Activated naive CD8-positive, alpha-beta T cell treated with anti-CD3 and anti-CD28 coated beads, Interleukin-2, amount 50 U/mL, for 24 hours (primary cell): Measurements from ENCODE around the gene IL15RA.
A peak's percentile ranks its signal among the peaks of the same experiment; 100 is the strongest.

Source experiments
- ATAC-seq: fragments of 150-1000 bp; cut with Tn5 transposase; one replicate; pipeline ENCODE4 v1.10.0; 2021
- DNase-seq: peaks from one replicate; pipeline ENCODE4 v3.0.0; 2021
- H3K27ac Mint-ChIP-seq: one replicate; pipeline ENCODE4 v1.8.0; 2021; ENCODE audit warnings: mild to moderate bottlenecking, mixed read lengths
- H3K27me3 Mint-ChIP-seq: one replicate; pipeline ENCODE4 v1.8.0; 2021; ENCODE audit warnings: mixed read lengths
- H3K36me3 Mint-ChIP-seq: one replicate; pipeline ENCODE4 v1.8.0; 2021; ENCODE audit warnings: low read depth, mixed read lengths
- H3K4me1 Mint-ChIP-seq: one replicate; pipeline ENCODE4 v1.8.0; 2021; ENCODE audit warnings: mixed read lengths
- H3K4me3 Mint-ChIP-seq: one replicate; pipeline ENCODE4 v1.8.0; 2021; ENCODE audit warnings: mild to moderate bottlenecking, moderate library complexity, mixed read lengths
- H3K9me3 Mint-ChIP-seq: one replicate; pipeline ENCODE4 v1.8.0; 2021; ENCODE audit warnings: mixed read lengths

The IL15RA gene, protein sequence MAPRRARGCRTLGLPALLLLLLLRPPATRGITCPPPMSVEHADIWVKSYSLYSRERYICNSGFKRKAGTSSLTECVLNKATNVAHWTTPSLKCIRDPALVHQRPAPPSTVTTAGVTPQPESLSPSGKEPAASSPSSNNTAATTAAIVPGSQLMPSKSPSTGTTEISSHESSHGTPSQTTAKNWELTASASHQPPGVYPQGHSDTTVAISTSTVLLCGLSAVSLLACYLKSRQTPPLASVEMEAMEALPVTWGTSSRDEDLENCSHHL

DNA sequence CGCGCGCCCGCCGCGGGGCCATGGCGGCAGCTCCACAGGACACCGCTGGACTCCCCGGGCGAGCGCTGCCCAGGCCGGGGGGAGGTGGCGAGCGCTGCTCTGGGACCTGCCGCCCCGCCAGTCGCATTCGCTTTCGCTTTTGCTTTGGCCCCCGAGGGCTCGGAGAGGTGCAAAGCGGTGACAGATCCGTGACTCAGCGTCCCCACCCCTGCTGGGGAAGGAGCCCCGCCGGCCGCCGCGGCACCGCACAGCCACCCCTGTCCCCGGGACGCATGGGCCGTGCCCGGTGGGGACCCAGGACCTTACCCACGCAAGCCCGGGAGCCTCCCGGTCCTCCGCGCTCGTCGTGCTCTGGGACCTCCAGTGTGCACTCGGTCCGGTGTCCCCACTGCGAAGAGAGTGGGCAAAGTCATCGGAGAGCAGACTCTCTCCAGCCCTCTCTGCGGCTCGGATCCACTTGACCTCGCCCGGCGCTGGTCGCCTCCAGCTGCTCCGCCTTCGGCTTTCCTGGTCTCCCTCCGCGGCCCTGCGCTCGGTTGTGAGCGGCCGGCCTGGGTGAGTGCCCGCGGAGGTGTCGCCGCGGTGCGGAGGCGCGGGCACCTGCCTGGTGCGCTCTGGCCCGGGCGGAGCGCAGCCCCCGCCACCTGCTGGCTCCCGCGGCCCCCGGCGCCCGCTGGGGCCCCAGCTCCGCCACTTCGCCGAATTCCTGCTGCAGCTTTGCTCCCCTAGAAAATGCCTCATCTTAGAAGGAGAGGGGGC lies at the start of gene IL15RA:
IL15RA (minus strand) TSS at position 73 of the 759 bp plus-strand sequence; CDS start at position 22, 51 bp downstream.
- peak within 1 kb of the TSS; percentile 96 for H3K27ac Mint-ChIP-seq

DNA sequence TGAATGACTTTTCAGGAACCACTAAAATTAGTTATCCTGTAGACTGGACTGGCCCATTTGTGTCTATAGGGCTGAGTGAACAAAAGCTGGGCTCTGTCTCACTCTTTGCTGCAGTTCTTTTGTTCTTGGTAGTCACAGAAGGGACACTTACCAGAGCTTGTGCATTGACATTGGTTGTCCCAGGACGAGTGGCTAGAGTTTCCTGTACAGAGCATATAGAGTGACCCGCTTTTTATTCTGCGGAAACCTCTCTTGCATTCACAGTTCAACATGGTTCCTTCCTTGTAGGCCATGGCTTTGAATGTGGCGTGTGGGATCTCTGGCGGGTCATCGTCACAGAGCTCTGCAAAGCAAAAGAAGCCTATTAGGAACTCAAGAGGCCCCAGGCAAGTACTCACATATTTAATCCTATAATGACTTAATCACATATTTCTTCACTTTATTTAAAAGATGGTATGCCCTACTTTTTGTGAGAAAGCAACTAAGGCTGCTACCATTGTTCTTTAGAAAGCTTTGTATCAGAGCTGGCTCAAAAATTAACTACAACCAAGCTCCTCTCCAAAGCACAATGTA lies 48.4 kb upstream of the IL15RA start:
- H3K36me3 Mint-ChIP-seq: peaks cover 88% of the 10 kb centered on the region
- peaks cover 10% of the 10 kb centered on the region for H3K9me3 Mint-ChIP-seq
- H3K4me1 Mint-ChIP-seq: peaks cover 38% of the 10 kb centered on the region

More for the DNA sequence above, at the start of gene IL15RA:
- Mint-ChIP-seq H3K4me3 (peak within 1 kb of the TSS; percentile 97), H3K27me3 (peaks cover 1% of the 10 kb centered on the region), H3K36me3 (peaks cover 15% of the 10 kb centered on the region), H3K4me1 (peaks cover 35% of the 10 kb centered on the region), H3K9me3 (no peaks in the 10 kb centered on the region)
- peak; percentile 77 for ATAC-seq
- DNase-seq: peak; percentile 91

DNA sequence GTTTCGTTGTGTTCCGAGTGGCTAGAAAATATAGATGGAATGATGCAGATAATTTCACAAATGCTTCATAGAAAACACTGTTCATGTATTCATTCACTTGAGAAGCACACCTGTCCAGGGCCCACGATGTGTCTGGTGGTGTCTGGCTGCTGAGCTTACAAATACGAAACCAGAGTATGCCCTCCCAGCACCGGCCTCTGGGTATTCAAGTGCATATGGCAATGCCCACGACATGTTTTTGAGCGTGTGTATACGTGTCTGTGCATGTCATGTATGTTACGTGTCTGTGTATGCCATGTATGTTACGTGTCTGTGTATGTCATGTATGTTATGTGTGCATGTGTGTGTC lies 47.0 kb upstream of the IL15RA start:
- Mint-ChIP-seq H3K27ac (peak overlapping the region; percentile 49), H3K36me3 (peaks cover 87% of the 10 kb centered on the region), H3K4me1 (peaks cover 38% of the 10 kb centered on the region), H3K27me3 (no peaks in the 10 kb centered on the region), H3K9me3 (no peaks in the 10 kb centered on the region), H3K4me3 (no peak overlapping the region)
- ATAC-seq: no peak
- no peak for DNase-seq

More for the DNA sequence above, 48.4 kb upstream of the IL15RA start:
- Mint-ChIP-seq H3K27me3 (no peaks in the 10 kb centered on the region), H3K27ac (peak overlapping the region; percentile 52), H3K4me3 (no peak overlapping the region)
- DNase-seq (no peak), ATAC-seq (no peak)

DNA sequence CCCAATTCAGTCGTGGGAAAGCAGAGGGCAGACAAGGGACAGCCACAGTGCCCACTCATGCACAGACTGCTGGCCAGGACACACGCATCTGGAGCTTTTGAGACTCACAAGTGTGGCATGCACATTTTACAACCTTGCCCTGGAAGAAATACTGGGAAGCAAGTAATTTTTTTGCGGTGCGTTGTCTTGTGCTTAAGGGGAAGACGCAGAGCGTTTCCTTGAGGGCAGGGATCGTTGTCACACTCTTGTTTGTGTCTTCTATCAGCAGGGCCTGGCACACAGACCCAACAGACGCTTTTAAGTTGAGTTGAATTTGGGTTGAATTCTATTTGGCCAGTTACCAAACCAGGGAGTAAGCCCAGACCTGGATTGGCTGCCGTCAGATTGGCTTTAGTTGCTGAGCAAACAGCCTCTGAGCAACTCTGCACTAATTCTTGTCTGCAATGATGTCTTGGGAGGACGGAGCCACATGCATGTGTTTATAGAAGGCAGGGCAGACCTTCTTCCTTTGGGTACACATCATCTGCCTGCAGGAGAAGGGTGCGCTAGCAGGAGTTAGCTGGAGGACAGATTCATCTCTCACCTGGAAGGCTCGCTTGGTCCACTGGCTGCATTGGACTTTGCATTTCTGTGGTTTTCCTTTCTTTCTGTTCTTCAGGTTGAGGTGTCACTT lies 46.5 kb upstream of the IL15RA start:
- Mint-ChIP-seq H3K9me3 (no peaks in the 10 kb centered on the region), H3K27me3 (no peaks in the 10 kb centered on the region), H3K36me3 (peaks cover 89% of the 10 kb centered on the region), H3K4me3 (no peak overlapping the region), H3K27ac (peak overlapping the region; percentile 49), H3K4me1 (peaks cover 44% of the 10 kb centered on the region)
- ATAC-seq: no peak
- no peak for DNase-seq

DNA sequence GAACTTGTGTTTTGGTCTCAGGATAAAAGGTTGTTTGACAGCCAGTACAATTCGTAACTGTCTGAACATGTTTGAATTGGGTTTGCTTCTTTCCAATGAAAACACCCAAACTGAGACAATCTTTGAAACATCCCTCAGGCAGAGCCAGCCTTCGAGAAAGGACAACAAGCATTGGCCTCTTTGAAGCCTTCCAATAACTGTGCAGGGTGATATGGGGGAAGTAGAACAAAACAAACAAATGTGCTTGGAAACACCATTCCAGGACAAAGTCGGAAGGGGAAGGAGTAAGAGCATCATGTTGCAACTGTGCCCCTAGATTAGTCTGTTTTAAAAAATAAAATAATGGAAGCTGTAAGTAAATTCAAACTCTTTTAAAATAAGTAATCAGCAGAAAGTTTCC lies 45.3 kb upstream of the IL15RA start:
- Mint-ChIP-seq H3K27ac (peak overlapping the region; percentile 65), H3K4me3 (no peak overlapping the region), H3K27me3 (no peaks in the 10 kb centered on the region), H3K36me3 (peaks cover 88% of the 10 kb centered on the region), H3K4me1 (peaks cover 43% of the 10 kb centered on the region), H3K9me3 (no peaks in the 10 kb centered on the region)
- no peak for DNase-seq
- no peak for ATAC-seq

DNA sequence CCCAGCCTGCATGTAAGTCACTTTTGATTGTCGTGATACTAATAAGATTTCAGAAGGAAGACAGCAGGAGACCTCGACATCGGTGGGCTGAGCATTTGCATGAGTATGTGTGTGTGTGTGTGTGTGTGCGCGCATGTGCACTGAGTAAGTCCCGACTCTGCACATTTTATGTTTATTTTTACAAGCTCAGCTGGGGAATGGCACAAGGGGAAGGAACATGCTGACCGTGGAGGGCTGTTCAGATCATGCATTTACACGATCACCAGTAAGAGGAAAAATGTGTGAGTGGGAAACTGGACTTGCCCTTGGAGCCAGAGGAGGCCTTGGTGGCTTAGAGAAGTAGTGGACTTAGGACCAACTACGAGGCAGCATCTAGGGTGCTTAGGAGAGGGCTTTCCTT lies 43.5 kb upstream of the IL15RA start:
- H3K27me3 Mint-ChIP-seq: no peaks in the 10 kb centered on the region
- no peak for ATAC-seq
- H3K27ac Mint-ChIP-seq: peak overlapping the region; percentile 41
- H3K4me1 Mint-ChIP-seq: peaks cover 50% of the 10 kb centered on the region
- no peaks in the 10 kb centered on the region for H3K9me3 Mint-ChIP-seq
- no peak overlapping the region for H3K4me3 Mint-ChIP-seq
- peaks cover 88% of the 10 kb centered on the region for H3K36me3 Mint-ChIP-seq
- no peak for DNase-seq

DNA sequence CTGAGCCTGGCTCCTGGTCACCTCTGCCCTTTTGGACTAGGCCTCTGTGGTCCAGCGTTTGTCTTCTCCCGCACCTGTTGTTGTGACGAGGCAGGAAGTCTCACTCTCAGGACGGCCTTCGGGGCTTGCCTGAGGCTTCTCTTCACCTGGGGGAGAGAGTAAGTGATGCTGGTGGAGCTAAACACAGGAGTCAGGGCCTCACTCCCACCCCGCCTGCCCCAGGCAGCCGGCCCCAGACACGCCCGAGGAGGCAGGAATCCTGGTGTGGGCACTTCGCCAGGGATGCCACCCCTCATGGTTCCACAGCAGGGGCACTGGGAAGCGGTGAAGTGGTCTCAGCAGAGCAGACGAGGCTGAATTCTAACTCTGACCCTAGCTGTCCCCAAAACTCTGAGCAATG lies 42.5 kb upstream of the IL15RA start:
- Mint-ChIP-seq H3K36me3 (peaks cover 92% of the 10 kb centered on the region), H3K27ac (no peak overlapping the region)
- no peak for ATAC-seq

DNA sequence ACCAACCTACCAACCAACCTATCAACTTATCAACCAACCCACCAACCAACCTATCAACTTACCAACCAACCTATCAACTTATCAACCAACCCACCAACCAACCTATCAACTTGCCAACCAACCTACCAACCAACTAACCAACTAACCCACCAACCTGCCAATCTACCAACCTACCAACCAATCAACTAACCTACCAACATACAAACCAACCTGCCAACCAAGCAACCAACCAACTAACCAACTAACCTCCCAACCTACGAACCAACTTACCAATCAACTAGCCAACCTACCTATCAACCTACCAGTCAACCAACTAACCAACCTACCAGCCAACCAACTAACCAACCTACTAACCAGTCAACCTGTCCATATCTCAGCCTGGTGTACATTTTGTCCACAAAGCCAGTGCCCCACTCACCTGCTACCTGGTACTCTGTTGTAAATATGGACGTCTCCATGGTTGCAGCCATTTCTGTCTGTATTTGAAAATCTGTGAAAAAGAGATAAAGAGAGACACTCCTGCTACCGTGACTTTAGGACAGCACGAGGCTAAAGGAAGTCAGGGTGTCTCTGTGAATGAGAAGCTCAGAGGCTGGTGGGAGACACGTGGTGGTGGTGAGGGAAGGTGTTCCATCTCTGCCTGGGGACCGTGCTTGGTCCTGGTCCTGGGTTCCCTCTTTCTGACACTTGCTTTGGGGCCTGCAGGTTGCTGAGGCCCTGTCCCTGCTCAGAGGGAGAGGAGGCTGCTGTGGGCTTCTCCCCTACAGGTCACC lies 41.9 kb upstream of the IL15RA start:
- Mint-ChIP-seq H3K27ac (peak overlapping the region; percentile 54), H3K9me3 (no peaks in the 10 kb centered on the region), H3K36me3 (peaks cover 92% of the 10 kb centered on the region), H3K27me3 (no peaks in the 10 kb centered on the region), H3K4me1 (peaks cover 66% of the 10 kb centered on the region), H3K4me3 (no peak overlapping the region)
- no peak for DNase-seq
- no peak for ATAC-seq

More for the DNA sequence above, 42.5 kb upstream of the IL15RA start:
- H3K4me3 Mint-ChIP-seq: no peak overlapping the region
- H3K27me3 Mint-ChIP-seq: no peaks in the 10 kb centered on the region
- no peak for DNase-seq
- H3K9me3 Mint-ChIP-seq: no peaks in the 10 kb centered on the region
- peaks cover 61% of the 10 kb centered on the region for H3K4me1 Mint-ChIP-seq

DNA sequence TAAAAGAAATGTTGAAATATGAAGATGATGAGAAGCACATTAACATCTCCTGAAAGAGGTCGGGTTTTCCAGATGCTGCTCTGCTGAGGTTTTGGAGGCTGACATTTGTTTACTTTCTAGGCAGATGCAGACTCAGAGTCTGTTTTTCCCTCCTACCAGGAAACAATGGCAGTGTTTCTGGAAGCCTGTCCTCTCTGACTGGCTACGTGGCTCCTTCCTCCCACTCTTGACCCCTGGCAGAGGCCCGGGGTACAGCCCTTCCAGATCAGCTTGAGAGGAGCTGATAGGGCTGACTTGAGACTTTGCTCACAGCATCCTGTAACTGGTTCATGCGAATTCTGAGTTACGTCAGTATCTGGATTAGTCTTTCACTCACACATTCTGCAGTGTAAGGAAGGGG lies 41.1 kb upstream of the IL15RA start:
- ATAC-seq (no peak), DNase-seq (no peak)
- no peak overlapping the region for H3K4me3 Mint-ChIP-seq
- H3K4me1 Mint-ChIP-seq: peaks cover 67% of the 10 kb centered on the region
- peak overlapping the region; percentile 54 for H3K27ac Mint-ChIP-seq
- no peaks in the 10 kb centered on the region for H3K9me3 Mint-ChIP-seq
- no peaks in the 10 kb centered on the region for H3K27me3 Mint-ChIP-seq
- peaks cover 91% of the 10 kb centered on the region for H3K36me3 Mint-ChIP-seq

DNA sequence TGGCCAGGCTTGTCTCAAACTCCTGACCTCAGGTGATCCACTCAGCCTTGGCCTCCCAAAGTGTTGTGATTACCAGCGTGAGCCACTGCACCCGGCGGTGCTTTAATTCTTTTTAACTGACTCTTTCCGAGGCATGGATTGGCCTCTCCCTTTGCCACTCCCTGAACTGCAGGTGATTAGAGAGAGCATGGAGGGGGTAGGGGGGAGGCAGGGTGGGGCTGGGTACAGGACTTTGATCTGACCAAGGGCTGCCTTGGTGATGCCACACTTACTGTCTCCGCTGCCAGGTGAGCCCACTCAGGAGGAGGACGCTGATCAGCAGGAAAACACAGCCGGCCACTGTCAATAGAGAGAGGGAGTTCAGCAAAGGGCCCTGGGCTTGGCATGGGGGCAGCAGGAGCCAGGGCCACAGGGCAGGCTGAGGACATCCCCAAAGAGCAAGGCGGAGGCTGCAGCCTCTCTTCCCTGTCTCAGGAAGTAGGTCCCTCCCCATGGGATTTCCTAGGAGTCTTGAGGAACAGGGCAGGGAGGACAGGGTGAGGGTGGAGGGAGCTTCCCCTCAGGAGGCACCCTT lies 40.5 kb upstream of the IL15RA start:
- H3K9me3 Mint-ChIP-seq: no peaks in the 10 kb centered on the region
- H3K27ac Mint-ChIP-seq: peak overlapping the region; percentile 54
- peaks cover 68% of the 10 kb centered on the region for H3K4me1 Mint-ChIP-seq
- no peaks in the 10 kb centered on the region for H3K27me3 Mint-ChIP-seq
- ATAC-seq (no peak), DNase-seq (no peak)
- peaks cover 89% of the 10 kb centered on the region for H3K36me3 Mint-ChIP-seq
- no peak overlapping the region for H3K4me3 Mint-ChIP-seq

DNA sequence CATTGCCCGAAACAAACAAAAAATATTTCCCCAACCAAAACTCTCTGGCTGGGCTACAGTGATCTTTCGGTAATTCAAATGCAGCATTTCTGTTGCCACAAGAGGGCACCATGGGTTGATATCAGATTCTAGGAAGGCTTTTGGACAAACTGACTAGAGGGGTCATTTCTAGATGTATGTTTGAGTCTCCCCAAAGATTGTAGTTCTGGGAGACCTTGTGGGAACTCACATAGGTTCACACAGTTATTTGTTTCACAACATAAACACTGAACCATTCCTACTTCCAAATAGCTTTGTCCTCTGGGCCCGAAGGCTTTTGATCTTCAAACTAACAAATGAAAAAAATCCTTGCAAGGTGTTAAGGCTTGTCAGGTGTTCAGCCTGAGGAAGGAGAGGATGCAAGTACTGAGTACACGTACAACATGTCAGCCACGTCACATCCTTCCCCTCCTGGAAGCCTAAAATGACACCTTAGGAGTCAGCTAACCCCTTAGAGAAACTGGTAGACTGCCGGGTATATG lies 37.0 kb upstream of the IL15RA start:
- H3K27me3 Mint-ChIP-seq: no peaks in the 10 kb centered on the region
- DNase-seq: peak; percentile 49
- H3K4me3 Mint-ChIP-seq: peak overlapping the region; percentile 45
- H3K4me1 Mint-ChIP-seq: peaks cover 72% of the 10 kb centered on the region
- H3K36me3 Mint-ChIP-seq: peaks cover 76% of the 10 kb centered on the region
- peak; percentile 65 for ATAC-seq
- H3K9me3 Mint-ChIP-seq: no peaks in the 10 kb centered on the region
- H3K27ac Mint-ChIP-seq: peak overlapping the region; percentile 69

DNA sequence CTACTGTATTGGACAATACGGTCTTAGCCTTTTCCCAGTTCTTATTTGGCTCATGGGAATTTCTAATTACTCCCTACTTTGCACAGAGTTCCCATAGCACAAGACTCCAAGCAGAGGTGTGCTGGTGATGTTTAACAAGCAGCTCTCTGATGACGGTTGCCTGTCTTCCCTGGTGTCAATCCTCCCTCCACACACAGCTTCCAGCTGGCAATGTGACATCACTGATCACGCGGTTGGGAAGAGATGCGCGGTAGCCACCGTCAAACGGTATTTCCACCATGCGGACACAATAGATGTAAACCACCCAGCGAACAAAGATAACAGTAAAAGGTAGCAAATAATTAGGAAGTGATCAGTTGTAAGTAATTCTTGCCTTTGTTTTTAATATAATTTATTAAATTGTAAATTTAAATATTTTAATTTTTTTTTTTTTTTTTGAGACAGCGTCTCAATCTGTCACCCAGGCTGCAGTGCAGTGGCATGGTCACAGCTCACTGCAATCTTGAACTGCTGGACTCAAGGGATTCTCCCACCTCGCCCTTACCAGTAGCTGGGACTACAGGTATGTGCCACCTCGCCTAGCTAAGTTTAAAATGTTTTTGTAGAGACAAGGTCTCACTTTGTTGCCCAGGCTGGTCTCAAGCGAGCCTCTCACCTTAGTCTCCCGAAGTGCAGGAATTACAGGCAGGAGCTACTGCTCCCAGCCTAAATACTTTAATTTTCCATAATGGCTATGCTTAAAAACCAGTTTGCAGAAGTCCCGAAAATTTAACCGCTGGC lies 36.3 kb upstream of the IL15RA start:
- Mint-ChIP-seq H3K4me1 (peaks cover 72% of the 10 kb centered on the region), H3K27ac (peak overlapping the region; percentile 69), H3K27me3 (no peaks in the 10 kb centered on the region)

More for the DNA sequence above, 36.3 kb upstream of the IL15RA start:
- H3K4me3 Mint-ChIP-seq: no peak overlapping the region
- peaks cover under 1% of the 10 kb centered on the region for H3K9me3 Mint-ChIP-seq
- ATAC-seq (no peak), DNase-seq (no peak)
- peaks cover 71% of the 10 kb centered on the region for H3K36me3 Mint-ChIP-seq
